ENCODE measurements around the gene SHC2.

GRCh38 chr19:415292-415691 lies 45.5 kb downstream of the SHC2 start:
- TF ChIP-seq CTCF (IDR thresholded peaks at IDR 0.05) (no peak), ZBTB33 (IDR thresholded peaks at IDR 0.05; ENCODE audit: borderline replicate concordance, low read depth) (no peak), NRF1 (IDR thresholded peaks at IDR 0.05; ENCODE audit: low read depth, low read length) (no peak), MAX (IDR thresholded peaks at IDR 0.05; ENCODE audit: low read depth) (no peak), ELF1 (IDR thresholded peaks at IDR 0.05) (no peak), POLR2AphosphoS5 (IDR thresholded peaks at IDR 0.05; ENCODE audit: low read depth, low read length) (no peak)
